Mesothelial cell of epicardium (in vitro differentiated cells): Measurements from ENCODE around the gene LHX6. TPM values are rescaled to one million over a fixed set of nuclear protein-coding genes. Genes with fewer than 3 reads are reported as not detected.

ENCODE experiments used
- DNase-seq, 2 experiments: peaks; one replicate each; pipeline ENCODE4 v3.0.0; 2021; ENCODE audit warnings: low spot score in 2 of 2; ENCODE audit not compliant: unreplicated experiment in 2 of 2
- H3K27ac Mint-ChIP-seq: 2 replicates; pipeline ENCODE4 v1.8.0; 2021; ENCODE audit warnings: mixed read lengths
- H3K27me3 Mint-ChIP-seq: 2 replicates; pipeline ENCODE4 v1.8.0; 2021; ENCODE audit warnings: low read depth, mixed read lengths
- H3K36me3 Mint-ChIP-seq: 2 replicates; pipeline ENCODE4 v1.8.0; 2021; ENCODE audit warnings: mixed read lengths
- H3K4me1 Mint-ChIP-seq: 2 replicates; pipeline ENCODE4 v1.8.0; 2021; ENCODE audit warnings: mixed read lengths
- H3K4me3 Mint-ChIP-seq: 2 replicates; pipeline ENCODE4 v1.8.0; 2021; ENCODE audit warnings: mild to moderate bottlenecking, moderate library complexity, mixed read lengths
- H3K9me3 Mint-ChIP-seq: 2 replicates; pipeline ENCODE4 v1.8.0; 2021; ENCODE audit warnings: mixed read lengths
- CTCF ChIP-seq: fragments of 200-600 bp; sonication (generic); IDR thresholded peaks from one replicate; pipeline ENCODE4 v1.5.0; 2021; ENCODE audit warnings: antibody characterized with exemption; ENCODE audit not compliant: unreplicated experiment
- total RNA-seq: library from RNA; stranded (reverse); gene quantifications from 3 replicates; pipeline ENCODE4 v1.2.1, GENCODE V29; 2021

Gene LHX6
- total RNA-seq, 1 donor from 2014 or later = 0.09 TPM

- no peak for DNase-seq
These were observed 30.2 kb upstream of the LHX6 start for GRCh38 chr9:122258886-122259415.

GRCh38 chr9:122256206-122256605 is 27.4 kb upstream of the LHX6 start:
- Mint-ChIP-seq H3K36me3 (peaks cover 17% of the 10 kb centered on the region), H3K27ac (no peak overlapping the region), H3K9me3 (no peaks in the 10 kb centered on the region), H3K4me1 (no peaks in the 10 kb centered on the region), H3K27me3 (no peaks in the 10 kb centered on the region), H3K4me3 (no peak overlapping the region)
- no peak for DNase-seq
- no peak for TF ChIP-seq CTCF

More at GRCh38 chr9:122258886-122259415, 30.2 kb upstream of the LHX6 start:
- H3K27ac Mint-ChIP-seq = no peak overlapping the region
- H3K27me3 Mint-ChIP-seq = no peaks in the 10 kb centered on the region
- H3K4me1 Mint-ChIP-seq = peaks cover 19% of the 10 kb centered on the region
- TF ChIP-seq CTCF = no peak
- peaks cover 10% of the 10 kb centered on the region for H3K36me3 Mint-ChIP-seq
- H3K4me3 Mint-ChIP-seq = no peak overlapping the region
- no peaks in the 10 kb centered on the region for H3K9me3 Mint-ChIP-seq

- no peaks in the 10 kb centered on the region for H3K27me3 Mint-ChIP-seq
- TF ChIP-seq CTCF = no peak
- no peaks in the 10 kb centered on the region for H3K4me1 Mint-ChIP-seq
- H3K36me3 Mint-ChIP-seq = peaks cover 24% of the 10 kb centered on the region
- no peak overlapping the region for H3K27ac Mint-ChIP-seq
- H3K4me3 Mint-ChIP-seq = no peak overlapping the region
- DNase-seq = no peak
- H3K9me3 Mint-ChIP-seq = no peaks in the 10 kb centered on the region
These were observed 26.0 kb upstream of the LHX6 start for GRCh38 chr9:122254761-122255160.

- no peak overlapping the region for H3K4me3 Mint-ChIP-seq
- no peak for TF ChIP-seq CTCF
- no peaks in the 10 kb centered on the region for H3K9me3 Mint-ChIP-seq
- no peak for DNase-seq
- H3K4me1 Mint-ChIP-seq = no peaks in the 10 kb centered on the region
- H3K36me3 Mint-ChIP-seq = peaks cover 20% of the 10 kb centered on the region
- H3K27me3 Mint-ChIP-seq = no peaks in the 10 kb centered on the region
- H3K27ac Mint-ChIP-seq = no peak overlapping the region
These were observed 24.0 kb upstream of the LHX6 start for GRCh38 chr9:122252796-122253195.

- TF ChIP-seq CTCF = no peak
- peaks cover 29% of the 10 kb centered on the region for H3K36me3 Mint-ChIP-seq
- no peak overlapping the region for H3K27ac Mint-ChIP-seq
- H3K4me3 Mint-ChIP-seq = no peak overlapping the region
- no peaks in the 10 kb centered on the region for H3K9me3 Mint-ChIP-seq
- no peaks in the 10 kb centered on the region for H3K27me3 Mint-ChIP-seq
- no peak for DNase-seq
- H3K4me1 Mint-ChIP-seq = no peaks in the 10 kb centered on the region
These were observed 22.6 kb upstream of the LHX6 start for GRCh38 chr9:122251351-122251750.

GRCh38 chr9:122248448-122248865 is 19.7 kb upstream of the LHX6 start:
- no peak for DNase-seq
- peaks cover 41% of the 10 kb centered on the region for H3K36me3 Mint-ChIP-seq
- no peak overlapping the region for H3K27ac Mint-ChIP-seq
- TF ChIP-seq CTCF = no peak
- no peaks in the 10 kb centered on the region for H3K9me3 Mint-ChIP-seq
- H3K4me3 Mint-ChIP-seq = no peak overlapping the region
- H3K27me3 Mint-ChIP-seq = no peaks in the 10 kb centered on the region
- H3K4me1 Mint-ChIP-seq = no peaks in the 10 kb centered on the region
